GM12878 (cell line): ENCODE data around the gene DCP1B. TPM values are rescaled to one million over a fixed set of nuclear protein-coding genes. Genes with fewer than 3 reads are reported as not detected.

Experiments
- ATAC-seq: fragments of 200-7000 bp; cut with Tn5 transposase; 3 replicates; pipeline ENCODE4 v1.9.1; 2020; ENCODE audit warnings: mild to moderate bottlenecking, moderate library complexity
- BruUV-seq: library from RNA; stranded (reverse); fragments of 400-500 nt; replicated peaks from 2 replicates; lab custom pipeline; 2021; lab: Mats Ljungman, UMichigan
- CTCF ChIA-PET: fragments of 300-600 bp; sonication (Branson Sonifier 250); formaldehyde crosslinking; extraction: SDS; loops from one replicate; lab custom pipeline; 2021; ENCODE audit warnings: inconsistent platforms; lab: Yijun Ruan, JAX
- POLR2A ChIA-PET: fragments of 350-600 bp; formaldehyde crosslinking; extraction: SDS; loops from one replicate; lab custom pipeline; 2021; ENCODE audit warnings: inconsistent platforms; lab: Charles Lee
- RAD21 ChIA-PET: fragments of 300-600 bp; sonication (Branson Sonifier 250); formaldehyde crosslinking; loops from one replicate; lab custom pipeline; 2023; ENCODE audit warnings: antibody characterized with exemption; ENCODE audit not compliant: unreplicated experiment; lab: Charles Lee
- SMC1A ChIA-PET: fragments of 300-600 bp; sonication (Branson Sonifier 250); formaldehyde crosslinking; loops from one replicate; lab custom pipeline; 2023; ENCODE audit not compliant: unreplicated experiment, uncharacterized antibody; lab: Charles Lee
- DNase-seq: peaks from one replicate; pipeline ENCODE4 v3.0.0-alpha.2; 2011; ENCODE audit warnings: low read depth, low spot score
- FAIRE-seq: peaks from 3 replicates; lab custom pipeline; 2011; peaks lifted over from hg19 to GRCh38; lab: Jason Lieb, UNC
- H2AFZ ChIP-seq: 2 replicates; pipeline ENCODE4 v1.6.0; 2011; ENCODE audit warnings: low read depth, low read length, control low read depth; ENCODE audit not compliant: control insufficient read depth
- H3K27ac ChIP-seq: 2 replicates; pipeline ENCODE4 v1.5.1; 2011; ENCODE audit warnings: control low read depth; ENCODE audit not compliant: control insufficient read depth, insufficient read depth
- H3K27me3 ChIP-seq, 2 experiments: replicated peaks in 1 of 2; 2 replicates each; pipeline versions ENCODE4 v1.6.0 to v1.6.1; 2011; ENCODE audit warnings: low read length in 1 of 2; ENCODE audit not compliant: control insufficient read depth in 2 of 2, insufficient read depth in 2 of 2
- H3K36me3 ChIP-seq, 2 experiments: 2 replicates each; pipeline ENCODE4 v1.5.1; 2011; ENCODE audit warnings: low read length in 1 of 2; ENCODE audit not compliant: control insufficient read depth in 2 of 2, insufficient read depth in 2 of 2
- H3K4me1 ChIP-seq: 2 replicates; pipeline ENCODE4 v1.6.1; 2011; ENCODE audit warnings: mild to moderate bottlenecking, low read length, moderate library complexity, mixed read lengths; ENCODE audit not compliant: control insufficient read depth, insufficient read depth
- H3K4me2 ChIP-seq: 2 replicates; pipeline ENCODE4 v1.6.0; 2011; ENCODE audit warnings: control low read depth; ENCODE audit not compliant: control insufficient read depth, insufficient read depth
- H3K4me3 ChIP-seq: fragments of 200-600 bp; sonication (generic); 2 replicates; pipeline ENCODE4 v1.5.1; 2016
- H3K79me2 ChIP-seq: 2 replicates; pipeline ENCODE4 v1.6.0; 2011; ENCODE audit warnings: low read length; ENCODE audit not compliant: control insufficient read depth, insufficient read depth
- H3K9ac ChIP-seq: 2 replicates; pipeline ENCODE4 v1.8.0; 2011; ENCODE audit warnings: low read length, control low read depth, mixed read lengths; ENCODE audit not compliant: control insufficient read depth, insufficient read depth
- H3K9me3 ChIP-seq: replicated peaks from 3 replicates; pipeline ENCODE4 v1.5.1; 2011; ENCODE audit warnings: mild to moderate bottlenecking, low read length; ENCODE audit not compliant: control insufficient read depth, insufficient read depth
- H4K20me1 ChIP-seq: 2 replicates; pipeline ENCODE4 v1.6.0; 2011; ENCODE audit not compliant: control insufficient read depth, insufficient read depth
- MEF2B ChIP-seq: fragments of 450-650 bp; IDR thresholded peaks from 2 replicates; pipeline ENCODE4 v1.6.1; 2018; ENCODE audit warnings: mild to moderate bottlenecking, moderate library complexity; ENCODE audit not compliant: partially characterized antibody, poor library complexity, severe bottlenecking
- MXI1 ChIP-seq: fragments of 150-350 bp; IDR thresholded peaks from 2 replicates; pipeline ENCODE4 v1.6.1; 2011; ENCODE audit warnings: low read depth, mild to moderate bottlenecking, inconsistent platforms, low read length, improper control_type of control experiment
- NR2F1 ChIP-seq: fragments of 450-650 bp; conservative IDR thresholded peaks from 2 replicates; pipeline ENCODE4 v1.6.1; 2017; ENCODE audit warnings: mild to moderate bottlenecking
- PAX8 ChIP-seq: fragments of 450-650 bp; IDR thresholded peaks from 2 replicates; pipeline ENCODE4 v1.6.1; 2017; ENCODE audit warnings: mild to moderate bottlenecking, moderate library complexity
- PML ChIP-seq: IDR thresholded peaks from 2 replicates; pipeline ENCODE4 v1.6.1; 2012; ENCODE audit warnings: low read length, inconsistent platforms
- SIX5 ChIP-seq: IDR thresholded peaks from 2 replicates; pipeline ENCODE4 v1.6.1; 2011; ENCODE audit warnings: mild to moderate bottlenecking, low read depth, low read length, moderate library complexity; ENCODE audit not compliant: severe bottlenecking
- WGBS: methylation state at CpG from one replicate; pipeline ENCODE4 v1.1.6; 2016; ENCODE audit warnings: low lambda C conversion rate; ENCODE audit not compliant: insufficient replicate concordance, insufficient coverage; ENCODE audit errors: missing lambda C conversion rate; 5-methylcytosine and 5-hydroxymethylcytosine counted together
- in situ Hi-C: fragments of 300-500 bp; cut with MboI; formaldehyde crosslinking; loops from 9 replicates; pipeline ENCODE4 v1.14.3; 2018; ENCODE audit warnings: mixed read lengths
- intact Hi-C: fragments of 100-400 bp; cut with micrococcal nuclease; formaldehyde crosslinking; loops from one replicate; pipeline ENCODE4 v1.14.2; 2022; ENCODE audit not compliant: unreplicated experiment
- polyA plus RNA-seq, 11 experiments: library from polyadenylated mRNA; depleted of rRNA in 4 of 11; unstranded in 6 of 11; stranded (reverse) in 5 of 11; fragments of >200 nt; fragmentation: Nextera tagmentation in 4 of 11; fragmentation: Illumina TruSeq in 1 of 11; extraction: Ambion mirVana in 4 of 11; extraction: Trizol in 1 of 11; gene quantifications; 1 replicate in 1 of 11; 2 replicates in 10 of 11; pipeline versions ENCODE4 v1.2.1 to v1.2.3, GENCODE V29; 2011 to 2016; ENCODE audit warnings: inconsistent platforms in 2 of 11, missing spikeins in 2 of 11, low read depth in 1 of 11
- total RNA-seq, 4 experiments: library from RNA; depleted of rRNA in 3 of 4; stranded (reverse); fragments of >200 nt in 3 of 4; fragmentation: Illumina TruSeq in 1 of 4; extraction: Trizol in 1 of 4; gene quantifications; 2 replicates each; pipeline versions ENCODE4 v1.2.1 to v1.2.3, GENCODE V29; 2013 to 2021
- TF ChIP-seq, protein P1 (sequence below): fragments of 450-650 bp; IDR thresholded peaks from 2 replicates; pipeline ENCODE4 v1.6.1; 2017; ENCODE audit warnings: mild to moderate bottlenecking, moderate library complexity

The DCP1B gene
- total and polyA plus RNA-seq, 10 of the 15 experiments (the other 5 are each of a cell fraction or from before 2014, with no cell fraction given), result 1.3 to 23.4 (median 15.3) TPM

DNA sequence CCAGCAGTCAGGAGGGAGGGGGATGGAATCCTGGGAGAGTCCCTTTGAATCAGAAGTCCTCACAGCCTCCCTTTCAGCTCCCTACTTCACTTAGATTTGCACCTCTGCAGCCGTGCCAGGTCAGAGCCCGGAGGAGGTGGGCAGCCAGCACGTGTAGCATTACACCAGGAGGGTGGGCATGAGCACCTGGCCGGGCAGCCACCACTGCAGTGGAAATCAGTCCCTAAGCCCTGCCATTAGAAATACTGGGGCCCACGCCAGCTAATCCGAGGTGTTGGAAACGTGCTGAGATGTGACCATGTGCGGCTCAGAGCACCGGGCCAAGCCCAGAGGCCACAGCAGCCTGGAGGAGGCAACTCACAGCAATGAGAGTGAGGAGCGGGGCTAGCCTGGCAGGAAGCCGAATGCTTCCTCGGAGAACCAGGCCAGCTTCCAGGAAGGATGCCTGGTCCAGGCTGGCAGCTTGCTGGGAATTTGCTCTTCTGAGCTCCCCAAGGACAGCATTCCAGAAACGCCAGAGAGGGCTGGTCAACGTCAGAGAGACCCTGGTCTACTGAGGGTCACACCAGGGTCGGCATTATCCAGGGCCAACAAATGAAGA is 76.4 kb downstream of the DCP1B start (continued):
- TF ChIP-seq, protein P1, sequence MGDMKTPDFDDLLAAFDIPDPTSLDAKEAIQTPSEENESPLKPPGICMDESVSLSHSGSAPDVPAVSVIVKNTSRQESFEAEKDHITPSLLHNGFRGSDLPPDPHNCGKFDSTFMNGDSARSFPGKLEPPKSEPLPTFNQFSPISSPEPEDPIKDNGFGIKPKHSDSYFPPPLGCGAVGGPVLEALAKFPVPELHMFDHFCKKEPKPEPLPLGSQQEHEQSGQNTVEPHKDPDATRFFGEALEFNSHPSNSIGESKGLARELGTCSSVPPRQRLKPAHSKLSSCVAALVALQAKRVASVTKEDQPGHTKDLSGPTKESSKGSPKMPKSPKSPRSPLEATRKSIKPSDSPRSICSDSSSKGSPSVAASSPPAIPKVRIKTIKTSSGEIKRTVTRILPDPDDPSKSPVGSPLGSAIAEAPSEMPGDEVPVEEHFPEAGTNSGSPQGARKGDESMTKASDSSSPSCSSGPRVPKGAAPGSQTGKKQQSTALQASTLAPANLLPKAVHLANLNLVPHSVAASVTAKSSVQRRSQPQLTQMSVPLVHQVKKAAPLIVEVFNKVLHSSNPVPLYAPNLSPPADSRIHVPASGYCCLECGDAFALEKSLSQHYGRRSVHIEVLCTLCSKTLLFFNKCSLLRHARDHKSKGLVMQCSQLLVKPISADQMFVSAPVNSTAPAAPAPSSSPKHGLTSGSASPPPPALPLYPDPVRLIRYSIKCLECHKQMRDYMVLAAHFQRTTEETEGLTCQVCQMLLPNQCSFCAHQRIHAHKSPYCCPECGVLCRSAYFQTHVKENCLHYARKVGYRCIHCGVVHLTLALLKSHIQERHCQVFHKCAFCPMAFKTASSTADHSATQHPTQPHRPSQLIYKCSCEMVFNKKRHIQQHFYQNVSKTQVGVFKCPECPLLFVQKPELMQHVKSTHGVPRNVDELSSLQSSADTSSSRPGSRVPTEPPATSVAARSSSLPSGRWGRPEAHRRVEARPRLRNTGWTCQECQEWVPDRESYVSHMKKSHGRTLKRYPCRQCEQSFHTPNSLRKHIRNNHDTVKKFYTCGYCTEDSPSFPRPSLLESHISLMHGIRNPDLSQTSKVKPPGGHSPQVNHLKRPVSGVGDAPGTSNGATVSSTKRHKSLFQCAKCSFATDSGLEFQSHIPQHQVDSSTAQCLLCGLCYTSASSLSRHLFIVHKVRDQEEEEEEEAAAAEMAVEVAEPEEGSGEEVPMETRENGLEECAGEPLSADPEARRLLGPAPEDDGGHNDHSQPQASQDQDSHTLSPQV, result no peak
- TF ChIP-seq MEF2B (no peak), PAX8 (no peak), MXI1 (no peak)

DNA sequence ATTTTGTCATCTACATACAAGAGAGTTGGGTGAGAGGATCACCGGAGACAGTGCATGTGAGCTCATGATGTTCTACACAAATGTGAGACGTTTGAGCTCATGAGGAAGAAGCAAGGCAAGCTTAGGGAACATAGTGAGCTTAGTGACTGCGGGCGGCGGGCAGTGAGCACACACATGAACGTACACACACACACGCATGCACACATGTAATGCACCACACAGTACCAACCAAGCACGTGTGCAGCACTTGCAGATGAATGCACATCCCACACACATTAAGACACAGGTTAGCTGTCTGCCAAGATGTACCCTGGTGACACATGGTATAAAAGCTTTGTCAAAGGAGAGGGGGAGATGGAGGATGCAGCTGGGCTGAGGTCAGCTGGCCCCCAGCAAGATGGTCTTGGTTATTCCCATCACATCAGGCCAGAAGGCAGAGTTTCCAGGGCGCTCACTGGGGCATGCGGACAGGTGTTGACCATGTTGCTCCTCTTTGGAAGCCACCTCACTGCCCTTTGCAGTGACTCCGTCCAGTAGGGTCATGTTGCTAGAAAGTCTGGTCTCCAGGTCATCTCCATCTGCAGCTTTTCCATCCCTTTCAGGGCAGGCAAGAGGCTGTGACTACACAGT is 77.1 kb downstream of the DCP1B start:
- Histone ChIP-seq H3K36me3 (no peaks in the 10 kb centered on the region), H3K27ac (no peak overlapping the region), H3K4me2 (no peak overlapping the region), H3K4me1 (peaks cover 9% of the 10 kb centered on the region), H3K9ac (no peak overlapping the region), H3K27me3 (no peaks in the 10 kb centered on the region; a peak in 1 of 4 replicates), H2AFZ (no peak overlapping the region), H4K20me1 (no peaks in the 10 kb centered on the region), H3K9me3 (no peaks in the 10 kb centered on the region; the same call in 2 of the 3 replicates), H3K79me2 (no peaks in the 10 kb centered on the region), H3K4me3 (no peak overlapping the region)
- TF ChIP-seq NR2F1, result no peak
- TF ChIP-seq PML, result no peak
- TF ChIP-seq SIX5, result no peak
- in situ Hi-C loops, result no loop called here
- DNase-seq, result no peak
- 66% methylated on average over 11 of the region's 11 CpGs for WGBS
- FAIRE-seq, result no peak
- CTCF ChIA-PET, result interaction anchor here (0.7 to 4.6 kb wide), 5 partner anchors 8 to 293 kb away, joined by 3 to 43 read pairs (median 3); no protein-coding TSS in a partner anchor
- BruUV-seq, result no TSS peak
- intact Hi-C loops, result no loop called here
- SMC1A ChIA-PET, result interaction anchor here (3.2 kb wide), 1 partner anchor 13 kb away, joined by 14 read pairs; no protein-coding TSS in a partner anchor
- POLR2A ChIA-PET, result no interaction called here
- no peak for ATAC-seq
- RAD21 ChIA-PET, result interaction anchor here (1.6 kb wide), 2 partner anchors 13 to 136 kb away, joined by 4 to 5 read pairs; no protein-coding TSS in a partner anchor
